ENCODE results near the gene SHC2.

Gene SHC2

GRCh38 chr19:467554-467953 lies 6.7 kb upstream of the SHC2 start:
- TF ChIP-seq CTCF (IDR thresholded peaks at IDR 0.05; ENCODE audit: low read length, missing control alignments) = no peak
- no peak for DNase-seq (ENCODE audit: low read depth)
- H3K4me3 ChIP-seq (replicated peaks; ENCODE audit: low read depth, low read length) = no peak overlapping the region

- H3K4me3 ChIP-seq (replicated peaks; ENCODE audit: low read depth, low read length) = no peak overlapping the region
- TF ChIP-seq CTCF (IDR thresholded peaks at IDR 0.05; ENCODE audit: low read length, missing control alignments) = no peak
- no peak for DNase-seq (ENCODE audit: low read depth)
Observed at GRCh38 chr19:465056-465816, 4.4 kb upstream of the SHC2 start.

GRCh38 chr19:464208-464545 lies 3.3 kb upstream of the SHC2 start:
- DNase-seq (ENCODE audit: low read depth) = no peak
- no peak overlapping the region for H3K4me3 ChIP-seq (replicated peaks; ENCODE audit: low read depth, low read length)
- TF ChIP-seq CTCF (IDR thresholded peaks at IDR 0.05; ENCODE audit: low read length, missing control alignments) = no peak

GRCh38 chr19:463483-464207 lies 2.8 kb upstream of the SHC2 start:
- no peak for DNase-seq (ENCODE audit: low read depth)
- H3K4me3 ChIP-seq (replicated peaks; ENCODE audit: low read depth, low read length) = no peak overlapping the region
- TF ChIP-seq CTCF (IDR thresholded peaks at IDR 0.05; ENCODE audit: low read length, missing control alignments) = no peak

DNA sequence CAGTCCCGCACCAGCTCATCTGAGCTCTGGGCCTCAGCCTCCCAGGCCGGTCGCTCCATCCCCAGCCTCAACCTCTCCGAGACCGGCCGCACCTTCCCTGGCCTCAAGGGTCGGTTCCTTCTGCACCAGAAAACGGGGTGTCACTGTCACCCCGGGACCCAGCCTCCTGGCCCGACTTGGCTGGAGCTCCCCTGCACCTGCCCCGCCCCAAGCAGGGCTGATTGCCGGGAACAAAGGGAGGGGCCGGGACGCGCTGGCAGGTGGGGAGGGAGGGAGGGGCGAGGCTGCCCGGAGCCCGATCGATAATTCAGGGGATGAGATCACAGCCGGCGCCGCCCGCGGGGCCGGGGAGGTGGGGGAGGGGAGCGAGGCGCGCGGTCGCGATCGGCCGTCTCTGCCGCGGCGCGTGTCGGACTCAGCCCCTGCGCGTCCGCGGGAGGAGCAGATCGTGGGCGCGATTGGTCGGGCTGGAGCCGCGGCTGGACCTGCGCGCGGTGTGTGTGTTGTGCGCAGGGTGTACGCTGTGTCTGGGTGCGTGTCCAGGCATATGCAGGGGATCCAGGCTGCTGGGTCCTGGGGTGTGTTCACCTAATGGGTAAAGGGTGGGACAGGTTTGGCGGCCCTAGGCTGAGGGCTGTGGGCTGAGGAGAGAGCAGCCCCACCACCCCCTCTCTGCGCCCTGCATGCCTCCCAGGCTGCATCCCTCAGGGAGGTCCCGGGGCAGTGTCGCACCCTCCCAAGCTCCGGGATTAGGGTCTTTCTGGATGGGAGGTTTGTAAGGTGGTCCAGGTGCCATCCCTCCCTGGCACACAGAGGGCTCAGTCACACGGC lies 1.1 kb upstream of the SHC2 start:
- H3K4me3 ChIP-seq (replicated peaks; ENCODE audit: low read depth, low read length) = no peak overlapping the region
- DNase-seq (ENCODE audit: low read depth) = no peak
- no peak for TF ChIP-seq CTCF (IDR thresholded peaks at IDR 0.05; ENCODE audit: low read length, missing control alignments)

DNA sequence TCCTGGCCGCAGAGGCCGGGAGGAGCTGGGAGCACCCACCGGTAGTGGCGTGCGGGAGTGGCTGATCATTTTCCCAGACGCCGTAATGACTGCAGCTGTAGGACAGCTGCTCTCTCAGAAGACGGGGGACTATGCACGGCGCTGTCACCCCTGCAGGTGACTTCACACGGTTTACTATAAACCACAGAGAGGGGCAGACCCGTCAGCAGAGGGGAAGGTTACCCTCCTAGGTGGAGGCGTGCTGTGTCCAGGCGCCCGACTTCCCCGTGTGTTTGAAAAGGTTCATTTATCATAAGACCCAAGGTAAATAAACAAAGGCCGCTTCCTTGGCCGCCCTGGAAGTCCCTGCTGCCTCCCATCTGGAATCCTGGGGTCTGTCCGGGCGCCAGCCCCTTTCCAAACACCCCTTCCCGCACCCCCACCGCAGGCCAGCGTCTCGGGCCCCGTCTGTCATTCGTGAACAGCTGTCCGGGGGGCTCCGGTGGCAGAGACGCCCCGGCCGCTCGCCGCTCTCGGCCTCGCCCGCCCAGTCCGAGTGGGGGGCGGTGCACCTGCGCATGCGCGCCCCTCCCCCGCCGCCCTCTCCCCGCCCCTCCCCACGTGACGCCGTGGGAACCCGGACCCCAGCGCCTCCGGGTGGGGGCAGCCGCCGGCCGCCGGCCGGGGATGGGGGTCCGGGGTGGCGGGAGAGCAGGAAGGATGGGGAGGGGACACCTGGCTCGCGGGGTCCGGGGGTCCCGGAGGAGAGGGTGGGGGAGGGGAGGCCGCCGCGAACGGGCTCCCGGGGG lies 915 bp downstream of the SHC2 start:
- DNase-seq (ENCODE audit: low read depth) = peak; percentile 18
- TF ChIP-seq CTCF (IDR thresholded peaks at IDR 0.05; ENCODE audit: low read length, missing control alignments) = no peak
- peak overlapping the region; percentile 53 for H3K4me3 ChIP-seq (replicated peaks; ENCODE audit: low read depth, low read length)

All from fibroblast of pulmonary artery (primary cell).